ENCODE results near the gene CHPF2. TPM values are rescaled to one million over a fixed set of nuclear protein-coding genes. Genes with fewer than 3 reads are reported as not detected.

Gene CHPF2
- total and polyA plus RNA-seq, 9 donors = 20.1 to 32.6 (median 22.6) TPM

DNA sequence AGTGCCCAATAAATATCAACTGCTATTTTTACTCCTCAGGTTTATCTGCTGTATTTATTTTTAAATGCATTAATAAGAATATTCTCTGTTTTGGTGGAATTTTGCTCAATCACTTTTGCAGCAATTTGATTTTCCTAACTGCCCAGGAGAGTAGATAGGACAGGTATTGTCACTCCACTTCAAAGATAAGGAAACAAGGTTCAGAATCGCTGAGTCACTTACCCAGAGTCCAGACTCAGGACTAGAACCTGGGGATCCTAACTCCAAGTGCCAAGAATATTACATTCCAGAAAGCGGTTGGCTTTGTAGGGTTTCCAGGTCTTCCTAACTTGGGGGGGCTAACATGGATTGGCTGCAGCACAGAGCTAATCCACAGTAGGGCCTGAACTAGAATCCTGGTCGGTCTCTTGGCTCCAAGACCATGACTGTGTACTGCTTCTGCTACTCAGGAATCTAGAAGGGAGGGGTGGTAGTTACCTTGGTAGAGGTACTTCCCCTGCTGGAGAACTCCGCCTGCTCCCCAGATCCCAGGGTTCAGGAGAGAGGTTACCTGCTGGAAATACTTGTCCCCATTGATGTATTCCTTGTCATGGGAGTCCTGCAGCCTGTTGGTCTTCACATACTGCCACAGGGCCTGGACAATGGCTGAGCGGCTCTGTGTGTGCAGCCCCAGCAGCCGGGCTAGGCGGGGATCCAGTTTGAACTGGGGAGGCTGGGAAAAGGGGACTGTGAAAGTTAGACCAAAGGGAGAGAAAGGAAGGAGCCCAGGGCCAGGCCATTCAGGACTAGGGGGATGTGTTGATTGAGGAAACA, 8.9 kb downstream of the CHPF2 start:
- WGBS (ENCODE audit: insufficient coverage) = 80% methylated on average over 7 of the region's 7 CpGs
- Histone ChIP-seq H3K36me3 (ENCODE audit: control insufficient read depth, insufficient read depth, low read length) (peaks cover 73% of the 10 kb centered on the region), H3K9me3 (replicated peaks; ENCODE audit: control insufficient read depth, low read depth, low read length) (no peaks in the 10 kb centered on the region), H3K4me1 (ENCODE audit: control insufficient read depth, insufficient read depth, low read length) (peaks cover 42% of the 10 kb centered on the region), H3K27me3 (ENCODE audit: control insufficient read depth, insufficient read depth, low read length) (peaks cover 7% of the 10 kb centered on the region), H3K4me3 (ENCODE audit: low read length) (no peak overlapping the region), H3K27ac (ENCODE audit: low read length) (no peak overlapping the region)
- DNase-seq = no peak

DNA sequence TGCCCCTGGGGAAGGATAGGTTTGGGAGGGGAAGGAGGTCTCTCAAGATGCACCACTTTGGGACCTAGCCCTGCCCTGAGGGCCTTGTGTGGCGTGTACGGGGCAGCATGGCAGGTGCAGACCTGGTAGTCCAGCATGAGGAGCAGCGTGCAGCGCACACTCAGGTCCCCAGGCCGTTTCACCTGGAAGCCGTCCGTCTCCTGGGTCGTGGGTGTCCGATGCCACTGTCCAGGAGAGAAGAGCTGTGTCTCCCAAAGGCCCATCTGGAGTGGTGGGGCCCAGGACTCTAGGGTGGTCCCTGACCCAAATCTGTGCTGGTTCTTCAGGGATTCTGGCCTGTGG, 9.4 kb downstream of the CHPF2 start:
- Histone ChIP-seq H3K9me3 (replicated peaks; ENCODE audit: control insufficient read depth, low read depth, low read length) (no peaks in the 10 kb centered on the region), H3K4me3 (ENCODE audit: low read length) (no peak overlapping the region), H3K36me3 (ENCODE audit: control insufficient read depth, insufficient read depth, low read length) (peaks cover 67% of the 10 kb centered on the region), H3K27me3 (ENCODE audit: control insufficient read depth, insufficient read depth, low read length) (peaks cover 7% of the 10 kb centered on the region), H3K4me1 (ENCODE audit: control insufficient read depth, insufficient read depth, low read length) (peaks cover 46% of the 10 kb centered on the region), H3K27ac (ENCODE audit: low read length) (no peak overlapping the region)
- DNase-seq = no peak
- 88% methylated on average over 9 of the region's 9 CpGs for WGBS (ENCODE audit: insufficient coverage)

DNA sequence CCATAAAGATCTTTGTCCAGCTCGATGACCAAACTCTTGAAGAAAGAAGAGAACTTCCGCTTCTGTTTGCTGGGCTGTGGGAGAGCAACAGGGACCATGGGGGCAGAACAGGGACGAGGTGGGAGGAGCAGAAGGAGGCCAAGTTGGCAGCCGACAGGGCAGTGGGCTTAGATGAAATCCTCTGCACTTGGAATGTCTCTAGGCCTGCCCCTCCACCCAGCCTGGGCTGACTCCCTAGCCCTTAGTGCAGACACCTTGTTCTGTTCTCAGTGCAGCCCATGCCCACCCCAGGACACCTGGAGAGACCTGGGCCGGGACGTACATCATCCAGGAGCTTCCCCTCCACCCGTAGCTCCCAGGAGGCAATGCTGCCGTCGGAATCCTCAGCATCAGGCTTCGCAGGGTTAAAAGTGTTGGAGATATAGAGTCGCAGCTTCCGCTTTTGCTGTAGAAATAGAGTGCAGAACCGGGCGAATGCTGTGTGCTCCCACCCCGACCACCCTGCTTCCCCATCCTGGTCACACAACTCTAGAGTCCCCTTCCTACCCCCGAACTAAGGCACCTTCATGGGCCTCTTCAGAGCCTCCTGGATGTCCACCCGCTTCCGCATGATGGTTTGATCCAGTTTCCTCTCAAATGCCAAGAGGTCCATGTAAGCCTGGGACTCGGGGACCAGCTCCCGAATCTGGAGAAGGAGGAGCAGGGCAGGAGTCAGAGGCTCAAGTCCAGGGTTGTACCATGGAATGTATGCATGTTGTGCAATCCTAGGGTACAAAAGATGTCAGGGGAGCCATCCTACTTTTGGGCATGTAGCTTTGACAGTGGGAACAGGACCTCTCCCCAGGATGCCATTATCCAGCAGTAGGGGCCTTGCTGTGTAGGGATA, 10.1 kb downstream of the CHPF2 start:
- WGBS (ENCODE audit: insufficient coverage) = 55% methylated on average over 12 of the region's 20 CpGs
- no peak for DNase-seq
- Histone ChIP-seq H3K27ac (ENCODE audit: low read length) (no peak overlapping the region), H3K4me3 (ENCODE audit: low read length) (no peak overlapping the region), H3K9me3 (replicated peaks; ENCODE audit: control insufficient read depth, low read depth, low read length) (no peaks in the 10 kb centered on the region), H3K36me3 (ENCODE audit: control insufficient read depth, insufficient read depth, low read length) (peaks cover 60% of the 10 kb centered on the region), H3K27me3 (ENCODE audit: control insufficient read depth, insufficient read depth, low read length) (peaks cover 7% of the 10 kb centered on the region), H3K4me1 (ENCODE audit: control insufficient read depth, insufficient read depth, low read length) (peaks cover 51% of the 10 kb centered on the region)

DNA sequence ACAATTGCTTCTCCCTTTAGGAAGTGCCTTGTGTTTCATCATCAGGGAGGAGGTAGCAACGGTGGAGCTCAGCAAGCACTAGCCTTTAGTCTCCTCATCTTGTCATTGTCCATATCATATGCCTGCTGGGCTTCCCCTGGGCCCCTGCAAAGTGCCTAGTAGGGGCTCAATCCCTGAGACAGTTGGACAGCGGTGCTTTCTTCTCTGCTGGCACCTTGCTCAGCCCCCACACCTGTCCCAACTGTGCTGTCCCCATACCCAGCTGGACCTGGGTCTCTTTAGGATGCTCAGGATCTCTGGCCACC, 10.7 kb downstream of the CHPF2 start:
- H3K36me3 ChIP-seq (ENCODE audit: control insufficient read depth, insufficient read depth, low read length) = peaks cover 54% of the 10 kb centered on the region

DNA sequence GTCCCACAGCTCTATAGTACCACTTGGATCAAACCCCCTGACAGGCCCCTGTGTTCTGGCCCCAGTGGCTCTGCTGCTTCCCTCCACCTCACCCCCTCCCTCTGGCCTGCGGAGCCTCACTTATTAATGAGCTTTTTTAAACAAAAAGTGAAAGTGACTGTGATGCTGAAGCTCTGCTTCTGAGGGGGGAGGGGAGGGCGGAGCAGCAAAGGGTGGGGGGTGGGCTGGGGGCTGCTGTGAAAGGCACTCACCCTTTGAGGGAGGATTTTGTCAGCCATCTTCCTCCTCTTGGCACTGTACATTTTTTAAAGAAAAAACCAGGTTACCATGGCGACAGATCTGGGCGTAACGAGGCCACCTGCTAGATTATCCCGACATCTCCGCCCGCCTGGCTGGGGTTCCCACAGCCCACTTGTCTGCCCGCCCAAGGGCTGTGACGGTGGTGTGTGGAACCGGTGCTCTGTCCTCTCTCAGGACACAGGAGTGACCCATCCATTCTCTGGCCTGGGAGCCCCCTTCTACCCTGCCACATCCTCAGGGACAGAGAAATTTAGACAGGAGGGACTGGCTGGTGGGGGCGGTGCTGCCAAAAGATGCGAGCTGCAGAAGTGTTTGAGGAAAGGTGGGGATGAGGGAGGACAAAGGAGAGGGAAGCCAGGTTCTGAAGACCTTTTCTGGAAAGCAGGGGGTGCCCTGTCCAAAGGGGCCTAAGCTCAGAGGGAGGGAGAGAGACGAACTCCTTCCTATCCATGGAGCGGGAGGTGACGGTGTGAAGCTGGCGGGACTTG, 11.3 kb downstream of the CHPF2 start:
- 46% methylated on average over 9 of the region's 17 CpGs for WGBS (ENCODE audit: insufficient coverage)
- Histone ChIP-seq H3K36me3 (ENCODE audit: control insufficient read depth, insufficient read depth, low read length) (peaks cover 48% of the 10 kb centered on the region), H3K4me1 (ENCODE audit: control insufficient read depth, insufficient read depth, low read length) (peaks cover 47% of the 10 kb centered on the region), H3K4me3 (ENCODE audit: low read length) (no peak overlapping the region), H3K9me3 (replicated peaks; ENCODE audit: control insufficient read depth, low read depth, low read length) (no peaks in the 10 kb centered on the region), H3K27ac (ENCODE audit: low read length) (peak overlapping the region; percentile 0), H3K27me3 (ENCODE audit: control insufficient read depth, insufficient read depth, low read length) (peaks cover 7% of the 10 kb centered on the region)
- peak; percentile 52 for DNase-seq

More for the DNA sequence above, 10.7 kb downstream of the CHPF2 start:
- Histone ChIP-seq H3K27ac (ENCODE audit: low read length) (no peak overlapping the region), H3K4me1 (ENCODE audit: control insufficient read depth, insufficient read depth, low read length) (peaks cover 48% of the 10 kb centered on the region), H3K4me3 (ENCODE audit: low read length) (no peak overlapping the region), H3K9me3 (replicated peaks; ENCODE audit: control insufficient read depth, low read depth, low read length) (no peaks in the 10 kb centered on the region), H3K27me3 (ENCODE audit: control insufficient read depth, insufficient read depth, low read length) (peaks cover 7% of the 10 kb centered on the region)
- 40% methylated on average over 2 of the region's 2 CpGs for WGBS (ENCODE audit: insufficient coverage)
- no peak for DNase-seq

DNA sequence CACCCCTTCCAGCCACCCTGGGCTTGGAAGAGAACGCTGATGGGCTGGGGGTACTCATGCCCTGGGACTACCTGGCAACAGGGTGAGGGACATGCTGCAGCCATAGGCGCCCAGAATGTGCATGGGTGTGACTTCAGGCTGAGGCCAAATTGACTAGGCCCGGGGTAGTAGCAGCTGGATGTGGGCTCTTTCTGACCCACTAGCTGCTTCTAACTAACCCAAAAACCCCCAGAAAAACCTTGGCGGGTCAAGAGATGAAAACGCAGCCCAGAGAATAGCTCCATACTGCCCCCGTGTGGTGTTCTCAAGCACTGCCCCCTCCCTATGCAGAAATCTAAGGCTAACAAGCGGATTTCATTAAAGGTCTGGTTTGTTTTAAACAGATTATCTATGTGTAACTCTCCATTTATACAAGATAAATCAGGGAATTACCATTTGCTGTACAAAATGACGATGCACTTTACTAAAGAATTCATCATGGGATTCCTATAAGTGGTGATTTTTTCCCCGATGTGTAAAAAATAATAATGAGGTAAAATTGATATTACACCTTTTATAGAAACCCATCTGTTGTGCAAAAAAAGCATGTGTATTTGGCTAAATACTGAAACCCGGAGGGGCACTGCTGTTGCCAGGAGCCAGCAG, 12.0 kb downstream of the CHPF2 start:
- Histone ChIP-seq H3K36me3 (ENCODE audit: control insufficient read depth, insufficient read depth, low read length) (peaks cover 41% of the 10 kb centered on the region), H3K27me3 (ENCODE audit: control insufficient read depth, insufficient read depth, low read length) (peaks cover 7% of the 10 kb centered on the region), H3K9me3 (replicated peaks; ENCODE audit: control insufficient read depth, low read depth, low read length) (no peaks in the 10 kb centered on the region), H3K4me1 (ENCODE audit: control insufficient read depth, insufficient read depth, low read length) (peaks cover 49% of the 10 kb centered on the region), H3K4me3 (ENCODE audit: low read length) (no peak overlapping the region), H3K27ac (ENCODE audit: low read length) (peak overlapping the region; percentile 0)
- WGBS (ENCODE audit: insufficient coverage) = 11% methylated on average over 4 of the region's 10 CpGs
- peak; percentile 62 for DNase-seq

DNA sequence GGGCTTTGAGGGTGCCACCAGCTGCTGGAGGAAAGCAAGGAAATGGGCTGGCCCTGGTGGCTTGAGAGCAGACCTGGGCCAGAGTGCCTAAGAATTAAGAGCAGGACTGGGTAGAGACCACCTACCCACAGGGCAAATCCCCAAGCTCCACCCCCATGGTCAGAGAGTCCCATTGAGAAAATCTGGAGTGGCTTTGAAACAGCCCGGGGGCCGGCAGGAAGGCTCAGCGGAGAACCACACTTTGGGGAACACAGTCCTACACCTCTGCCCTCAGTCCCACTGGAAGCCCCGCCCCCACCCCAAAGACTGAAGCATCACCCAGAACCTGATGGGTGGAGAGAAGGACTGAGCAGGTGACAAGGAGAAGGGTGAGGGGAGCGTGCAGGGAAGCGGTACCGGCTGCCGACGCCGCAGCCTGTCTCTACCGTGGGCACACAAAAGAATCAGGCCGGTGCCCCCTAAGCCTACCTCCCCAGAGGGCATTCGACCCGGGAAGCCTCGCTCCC, 12.6 kb downstream of the CHPF2 start:
- Histone ChIP-seq H3K27me3 (ENCODE audit: control insufficient read depth, insufficient read depth, low read length) (peaks cover 7% of the 10 kb centered on the region), H3K4me3 (ENCODE audit: low read length) (peak overlapping the region; percentile 4), H3K27ac (ENCODE audit: low read length) (peak overlapping the region; percentile 9), H3K9me3 (replicated peaks; ENCODE audit: control insufficient read depth, low read depth, low read length) (no peaks in the 10 kb centered on the region), H3K4me1 (ENCODE audit: control insufficient read depth, insufficient read depth, low read length) (peaks cover 55% of the 10 kb centered on the region), H3K36me3 (ENCODE audit: control insufficient read depth, insufficient read depth, low read length) (peaks cover 35% of the 10 kb centered on the region)
- DNase-seq = no peak
- WGBS (ENCODE audit: insufficient coverage) = 20% methylated on average over 9 of the region's 15 CpGs

DNA sequence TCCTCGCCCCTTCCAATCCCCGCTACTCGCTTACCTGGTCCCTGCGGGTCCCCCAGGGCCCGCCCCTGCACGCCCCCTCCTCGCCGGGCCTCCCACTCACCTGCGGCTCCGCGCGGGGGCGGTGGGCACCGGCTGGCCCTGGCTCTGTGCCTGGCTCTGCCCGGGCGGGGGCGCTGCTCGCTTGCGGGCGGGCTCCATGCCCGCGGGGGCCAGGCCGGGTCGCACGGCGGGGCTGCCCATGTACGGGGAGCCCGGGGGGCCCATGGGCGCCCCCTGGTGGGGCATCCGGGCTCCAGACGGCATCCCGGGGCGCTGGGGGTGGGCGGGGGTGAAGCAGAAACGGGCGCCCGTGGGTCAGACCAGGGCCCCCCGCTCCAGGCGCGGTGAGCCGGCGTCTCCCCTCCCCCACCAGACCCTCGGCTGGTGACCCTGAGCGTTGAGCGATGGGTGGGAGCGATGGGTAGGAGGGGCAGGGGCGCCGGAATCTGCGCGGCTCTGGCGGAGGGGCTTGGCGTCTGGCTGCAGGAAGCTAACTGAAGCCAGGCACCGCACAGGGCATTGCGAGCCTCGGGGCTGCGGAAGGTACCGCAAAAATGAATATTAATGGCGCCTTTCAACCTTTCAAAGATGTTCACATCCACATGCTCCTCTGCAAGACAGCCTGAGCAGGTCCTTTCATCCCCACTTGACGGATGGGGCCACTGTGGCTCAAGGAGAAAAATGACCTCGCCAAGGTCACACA, 13.2 kb downstream of the CHPF2 start:
- H3K4me1 ChIP-seq (ENCODE audit: control insufficient read depth, insufficient read depth, low read length) = peaks cover 59% of the 10 kb centered on the region
- H3K9me3 ChIP-seq (replicated peaks; ENCODE audit: control insufficient read depth, low read depth, low read length) = no peaks in the 10 kb centered on the region
- peaks cover 29% of the 10 kb centered on the region for H3K36me3 ChIP-seq (ENCODE audit: control insufficient read depth, insufficient read depth, low read length)
- peak overlapping the region; percentile 90 for H3K4me3 ChIP-seq (ENCODE audit: low read length)
- WGBS (ENCODE audit: insufficient coverage) = 3% methylated on average over 43 of the region's 60 CpGs
- peaks cover 7% of the 10 kb centered on the region for H3K27me3 ChIP-seq (ENCODE audit: control insufficient read depth, insufficient read depth, low read length)
- DNase-seq = peak; percentile 48
- peak overlapping the region; percentile 96 for H3K27ac ChIP-seq (ENCODE audit: low read length)

All from muscle of leg (tissue), 11 donors.